Neural progenitor cell (in vitro differentiated cells): ENCODE results near the gene ADAMTS18. TPM values are rescaled to one million over a fixed set of nuclear protein-coding genes. Genes with fewer than 3 reads are reported as not detected.

Experiments
- DNase-seq: peaks from one replicate; pipeline ENCODE4 v3.0.0-alpha.2; 2016; ENCODE audit warnings: low spot score
- H2AFZ ChIP-seq: fragments of 200-600 bp; sonication (generic); replicated peaks from 2 replicates; pipeline ENCODE4 v1.6.1; 2016; ENCODE audit warnings: antibody characterized with exemption
- H3F3A ChIP-seq: fragments of 200-600 bp; sonication (generic); 2 replicates; pipeline ENCODE4 v1.6.1; 2016; ENCODE audit warnings: antibody characterized with exemption, low read depth
- H3K27ac ChIP-seq: fragments of 200-600 bp; sonication (generic); 2 replicates; pipeline ENCODE4 v1.5.1; 2016; ENCODE audit warnings: mild to moderate bottlenecking
- H3K27me3 ChIP-seq: fragments of 200-600 bp; sonication (generic); 2 replicates; pipeline ENCODE4 v1.6.1; 2016; ENCODE audit warnings: mild to moderate bottlenecking, moderate library complexity
- H3K36me3 ChIP-seq: fragments of 200-600 bp; sonication (generic); 2 replicates; pipeline ENCODE4 v1.5.1; 2016
- H3K4me1 ChIP-seq: fragments of 200-600 bp; sonication (generic); 2 replicates; pipeline ENCODE4 v1.6.1; 2016; ENCODE audit warnings: mixed run types
- H3K4me2 ChIP-seq: fragments of 200-600 bp; sonication (generic); 2 replicates; pipeline ENCODE4 v1.6.1; 2016
- H3K4me3 ChIP-seq: fragments of 200-600 bp; sonication (generic); 2 replicates; pipeline ENCODE4 v1.5.1; 2016
- H3K79me2 ChIP-seq: fragments of 200-600 bp; sonication (generic); 2 replicates; pipeline ENCODE4 v1.6.1; 2016; ENCODE audit warnings: low read depth
- H3K9ac ChIP-seq: fragments of 200-600 bp; sonication (generic); 2 replicates; pipeline ENCODE4 v1.6.1; 2016
- H3K9me3 ChIP-seq: fragments of 200-600 bp; sonication (generic); 2 replicates; pipeline ENCODE4 v1.5.1; 2016; ENCODE audit warnings: low read depth
- H4K20me1 ChIP-seq: fragments of 200-600 bp; sonication (generic); 2 replicates; pipeline ENCODE4 v1.6.1; 2016; ENCODE audit warnings: low read depth
- H3K27ac Mint-ChIP-seq: 3 replicates; pipeline ENCODE4 v1.8.0; 2021; ENCODE audit warnings: mixed read lengths
- H3K27me3 Mint-ChIP-seq: 2 replicates; pipeline ENCODE4 v1.8.0; 2022; ENCODE audit warnings: low read depth, mild to moderate bottlenecking, inconsistent platforms, moderate library complexity, mixed read lengths; ENCODE audit not compliant: insufficient read depth
- H3K36me3 Mint-ChIP-seq: 3 replicates; pipeline ENCODE4 v1.8.0; 2021; ENCODE audit warnings: mixed read lengths
- H3K4me1 Mint-ChIP-seq: 3 replicates; pipeline ENCODE4 v1.8.0; 2021; ENCODE audit warnings: mixed read lengths
- H3K4me3 Mint-ChIP-seq: 3 replicates; pipeline ENCODE4 v1.8.0; 2021; ENCODE audit warnings: mild to moderate bottlenecking, moderate library complexity, mixed read lengths
- H3K9me3 Mint-ChIP-seq: 3 replicates; pipeline ENCODE4 v1.8.0; 2020; ENCODE audit warnings: mixed read lengths
- EZH2 ChIP-seq: fragments of 200-600 bp; sonication (generic); IDR thresholded peaks from 2 replicates; pipeline ENCODE4 v1.6.1; 2017; ENCODE audit warnings: antibody characterized with exemption, mild to moderate bottlenecking, moderate library complexity
- EZH2phosphoT487 ChIP-seq: fragments of 200-600 bp; sonication (generic); IDR thresholded peaks from 2 replicates; pipeline ENCODE4 v1.6.1; 2017; ENCODE audit warnings: antibody characterized with exemption
- total RNA-seq: library from RNA; depleted of rRNA; stranded (reverse); fragments of >200 nt; gene quantifications from 2 replicates; pipeline ENCODE4 v1.2.3, GENCODE V29; 2015; ENCODE audit warnings: low replicate concordance
- TF ChIP-seq, protein P1 (sequence below): fragments of 200-600 bp; sonication (generic); IDR thresholded peaks from 2 replicates; pipeline ENCODE4 v1.5.1; 2017; ENCODE audit warnings: antibody characterized with exemption, mild to moderate bottlenecking

The ADAMTS18 gene
- total RNA-seq, 1 donor from 2014 or later, result 1.9 TPM

DNA sequence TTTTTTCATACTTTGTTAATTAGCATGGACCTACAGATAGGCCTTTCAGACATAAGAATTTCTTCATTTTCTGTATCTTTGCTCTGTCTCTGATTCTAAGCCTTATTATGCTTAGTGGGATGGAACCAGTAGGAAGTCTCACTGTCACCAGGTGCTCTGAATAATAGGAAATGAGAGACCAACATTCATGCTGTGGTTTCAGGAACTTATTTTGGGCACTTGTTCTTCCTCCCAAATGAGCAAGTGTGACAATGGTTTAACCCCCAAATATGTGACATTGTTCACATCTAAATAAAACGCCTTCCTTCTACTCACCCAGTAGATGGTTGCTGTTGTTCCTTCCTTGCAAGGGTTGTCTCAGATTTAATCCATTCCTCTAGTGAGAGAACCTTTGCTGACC lies 135.4 kb downstream of the ADAMTS18 start:
- TF ChIP-seq EZH2phosphoT487 (no peak), EZH2 (no peak)
- TF ChIP-seq, protein P1, sequence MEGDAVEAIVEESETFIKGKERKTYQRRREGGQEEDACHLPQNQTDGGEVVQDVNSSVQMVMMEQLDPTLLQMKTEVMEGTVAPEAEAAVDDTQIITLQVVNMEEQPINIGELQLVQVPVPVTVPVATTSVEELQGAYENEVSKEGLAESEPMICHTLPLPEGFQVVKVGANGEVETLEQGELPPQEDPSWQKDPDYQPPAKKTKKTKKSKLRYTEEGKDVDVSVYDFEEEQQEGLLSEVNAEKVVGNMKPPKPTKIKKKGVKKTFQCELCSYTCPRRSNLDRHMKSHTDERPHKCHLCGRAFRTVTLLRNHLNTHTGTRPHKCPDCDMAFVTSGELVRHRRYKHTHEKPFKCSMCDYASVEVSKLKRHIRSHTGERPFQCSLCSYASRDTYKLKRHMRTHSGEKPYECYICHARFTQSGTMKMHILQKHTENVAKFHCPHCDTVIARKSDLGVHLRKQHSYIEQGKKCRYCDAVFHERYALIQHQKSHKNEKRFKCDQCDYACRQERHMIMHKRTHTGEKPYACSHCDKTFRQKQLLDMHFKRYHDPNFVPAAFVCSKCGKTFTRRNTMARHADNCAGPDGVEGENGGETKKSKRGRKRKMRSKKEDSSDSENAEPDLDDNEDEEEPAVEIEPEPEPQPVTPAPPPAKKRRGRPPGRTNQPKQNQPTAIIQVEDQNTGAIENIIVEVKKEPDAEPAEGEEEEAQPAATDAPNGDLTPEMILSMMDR, result no peak
- Mint-ChIP-seq H3K27ac (no peak overlapping the region), H3K4me3 (no peak overlapping the region), H3K36me3 (no peaks in the 10 kb centered on the region), H3K27me3 (peaks cover 3% of the 10 kb centered on the region), H3K9me3 (no peaks in the 10 kb centered on the region), H3K4me1 (peaks cover 17% of the 10 kb centered on the region)
- Histone ChIP-seq H3F3A (no peaks in the 10 kb centered on the region), H3K36me3 (no peaks in the 10 kb centered on the region), H3K4me2 (no peak overlapping the region), H3K79me2 (no peaks in the 10 kb centered on the region), H3K9me3 (no peaks in the 10 kb centered on the region), H3K27ac (no peak overlapping the region), H3K27me3 (no peaks in the 10 kb centered on the region), H3K4me1 (no peaks in the 10 kb centered on the region), H4K20me1 (no peaks in the 10 kb centered on the region), H2AFZ (no peak overlapping the region), H3K4me3 (no peak overlapping the region), H3K9ac (no peak overlapping the region)
- no peak for DNase-seq

DNA sequence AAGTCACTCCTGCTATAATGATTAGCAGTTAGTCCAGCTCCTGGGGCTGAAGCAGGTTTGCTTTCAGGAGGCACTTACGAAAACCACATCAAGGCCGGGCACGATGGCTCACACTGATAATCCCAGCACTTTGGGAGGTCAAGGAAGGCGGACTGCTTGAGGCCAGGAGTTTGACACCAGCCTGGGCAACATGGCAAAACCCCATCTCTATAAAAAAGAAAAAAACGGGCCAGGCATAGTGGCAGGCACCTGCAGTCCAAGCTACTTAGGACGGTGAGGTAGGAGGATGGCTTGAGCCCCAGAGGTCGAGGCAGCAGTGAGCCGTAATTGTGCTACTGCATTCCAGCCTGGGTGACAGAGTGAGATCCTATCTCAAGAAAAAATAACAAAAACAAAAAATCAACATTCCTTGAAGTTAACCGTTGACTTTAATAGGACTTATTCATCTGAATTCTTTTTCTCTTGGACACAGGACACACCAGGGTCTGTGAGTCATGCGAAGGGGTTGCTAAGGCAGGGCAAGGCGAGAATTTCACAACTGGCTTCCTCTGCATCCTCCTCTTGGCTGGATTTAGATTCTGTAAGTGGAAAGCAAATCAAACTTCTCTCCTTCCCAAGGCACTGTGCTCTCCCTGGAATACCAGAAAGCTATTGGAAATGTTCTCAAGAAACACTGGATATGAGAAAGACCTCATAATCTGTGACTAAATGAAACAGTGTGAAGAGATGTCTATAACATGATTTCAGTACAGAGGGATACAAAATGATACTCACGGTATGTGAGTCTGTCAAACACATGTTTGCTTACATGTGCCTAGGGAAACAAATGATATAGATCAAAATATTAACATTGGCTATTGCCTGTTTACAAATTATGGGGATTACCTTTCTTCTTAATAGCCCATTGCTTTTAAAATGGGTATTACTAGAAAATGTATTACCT lies 136.1 kb downstream of the ADAMTS18 start:
- TF ChIP-seq EZH2phosphoT487 (no peak), EZH2 (no peak)
- TF ChIP-seq, protein P1, result no peak
- no peaks in the 10 kb centered on the region for H3K9me3 ChIP-seq
- Mint-ChIP-seq H3K36me3 (no peaks in the 10 kb centered on the region), H3K27ac (peak overlapping the region; percentile 43), H3K4me1 (peaks cover 18% of the 10 kb centered on the region), H3K4me3 (no peak overlapping the region), H3K9me3 (no peaks in the 10 kb centered on the region), H3K27me3 (peaks cover 3% of the 10 kb centered on the region)
- H3K27me3 ChIP-seq, result no peaks in the 10 kb centered on the region
- no peaks in the 10 kb centered on the region for H3F3A ChIP-seq
- H3K36me3 ChIP-seq, result no peaks in the 10 kb centered on the region
- no peaks in the 10 kb centered on the region for H3K4me1 ChIP-seq
- no peak overlapping the region for H3K4me2 ChIP-seq
- H2AFZ ChIP-seq, result no peak overlapping the region
- H4K20me1 ChIP-seq, result no peaks in the 10 kb centered on the region
- H3K9ac ChIP-seq, result no peak overlapping the region
- H3K4me3 ChIP-seq, result no peak overlapping the region
- no peak for DNase-seq
- H3K27ac ChIP-seq, result no peak overlapping the region
- H3K79me2 ChIP-seq, result no peaks in the 10 kb centered on the region

GRCh38 chr16:77297996-77298395 lies 136.8 kb downstream of the ADAMTS18 start:
- H3K9ac ChIP-seq, result no peak overlapping the region
- Mint-ChIP-seq H3K27me3 (peaks cover 3% of the 10 kb centered on the region), H3K36me3 (peaks cover 5% of the 10 kb centered on the region), H3K9me3 (no peaks in the 10 kb centered on the region), H3K27ac (peak overlapping the region; percentile 43), H3K4me3 (no peak overlapping the region), H3K4me1 (peaks cover 19% of the 10 kb centered on the region)
- H3K4me3 ChIP-seq, result no peak overlapping the region
- no peak overlapping the region for H3K27ac ChIP-seq
- no peak for DNase-seq
- no peak overlapping the region for H2AFZ ChIP-seq
- H3K36me3 ChIP-seq, result no peaks in the 10 kb centered on the region
- H3K9me3 ChIP-seq, result no peaks in the 10 kb centered on the region
- no peak for TF ChIP-seq EZH2phosphoT487
- no peak for TF ChIP-seq EZH2
- TF ChIP-seq, protein P1, result no peak
- no peaks in the 10 kb centered on the region for H3F3A ChIP-seq
- no peaks in the 10 kb centered on the region for H3K4me1 ChIP-seq
- H4K20me1 ChIP-seq, result no peaks in the 10 kb centered on the region
- no peak overlapping the region for H3K4me2 ChIP-seq
- H3K79me2 ChIP-seq, result no peaks in the 10 kb centered on the region
- no peaks in the 10 kb centered on the region for H3K27me3 ChIP-seq
